ENCODE data around the gene HDAC4. TPM values are rescaled to one million over a fixed set of nuclear protein-coding genes. Genes with fewer than 3 reads are reported as not detected.
"Not testable (repeated sequence)": the region's sequence is repeated elsewhere in the genome, so short reads cannot be mapped to it uniquely, and the experiment has no call there.

HDAC4 gene
- total RNA-seq, 1 donor from 2014 or later: 12.9 TPM

- DNase-seq (ENCODE audit: low read depth in 2 of 2): no peak
These were observed 346.9 kb downstream of the HDAC4 start for GRCh38 chr2:239053801-239054503.

- no peak for DNase-seq (ENCODE audit: low read depth in 2 of 2)
These were observed 347.8 kb downstream of the HDAC4 start for GRCh38 chr2:239052798-239053665.

GRCh38 chr2:239051891-239052445 lies 348.9 kb downstream of the HDAC4 start:
- DNase-seq (ENCODE audit: low read depth in 2 of 2): no peak

GRCh38 chr2:239050252-239050649 lies 350.6 kb downstream of the HDAC4 start:
- DNase-seq (ENCODE audit: low read depth in 2 of 2): no peak

- DNase-seq (ENCODE audit: low read depth in 2 of 2): no peak
These were observed 351.2 kb downstream of the HDAC4 start for GRCh38 chr2:239049421-239050251.

GRCh38 chr2:239048736-239049135 lies 352.1 kb downstream of the HDAC4 start:
- DNase-seq (ENCODE audit: low read depth in 2 of 2): no peak

- DNase-seq (ENCODE audit: low read depth in 2 of 2): no peak
These were observed 353.0 kb downstream of the HDAC4 start for GRCh38 chr2:239047861-239048260.

GRCh38 chr2:239047420-239047819 lies 353.4 kb downstream of the HDAC4 start:
- no peak for DNase-seq (ENCODE audit: low read depth in 2 of 2)

GRCh38 chr2:239046822-239047221 lies 354.0 kb downstream of the HDAC4 start:
- DNase-seq (ENCODE audit: low read depth in 2 of 2): no peak

GRCh38 chr2:239044336-239044735 lies 356.5 kb downstream of the HDAC4 start:
- no peak for DNase-seq (ENCODE audit: low read depth in 2 of 2)

- no peak for DNase-seq (ENCODE audit: low read depth in 2 of 2)
These were observed 357.5 kb downstream of the HDAC4 start for GRCh38 chr2:239043326-239043725.

- peak in 1 of 2 donors; percentile 16 for DNase-seq (ENCODE audit: low read depth in 2 of 2)
These were observed 358.1 kb downstream of the HDAC4 start for GRCh38 chr2:239042551-239043320.

- DNase-seq (ENCODE audit: low read depth in 2 of 2): no peak
These were observed 358.8 kb downstream of the HDAC4 start for GRCh38 chr2:239042046-239042445.

- DNase-seq (ENCODE audit: low read depth in 2 of 2): no peak
These were observed 359.8 kb downstream of the HDAC4 start for GRCh38 chr2:239041062-239041461.

GRCh38 chr2:239040152-239040761 lies 360.6 kb downstream of the HDAC4 start:
- DNase-seq (ENCODE audit: low read depth in 2 of 2): no peak

- DNase-seq (ENCODE audit: low read depth in 2 of 2): no peak
These were observed 361.4 kb downstream of the HDAC4 start for GRCh38 chr2:239039479-239039861.

GRCh38 chr2:239038773-239039478 lies 361.9 kb downstream of the HDAC4 start:
- DNase-seq (ENCODE audit: low read depth in 2 of 2): no peak

- not testable (repeated sequence) for DNase-seq (ENCODE audit: low read depth in 2 of 2)
These were observed 362.5 kb downstream of the HDAC4 start for GRCh38 chr2:239038284-239038683.

- DNase-seq (ENCODE audit: low read depth in 2 of 2): no peak
These were observed 363.3 kb downstream of the HDAC4 start for GRCh38 chr2:239037559-239037910.

Data from lung microvascular endothelial cell (primary cell).